ENCODE data around the gene NPIPB8. TPM values are rescaled to one million over a fixed set of nuclear protein-coding genes. Genes with fewer than 3 reads are reported as not detected.
"Not testable (repeated sequence)": the region's sequence is repeated elsewhere in the genome, so short reads cannot be mapped to it uniquely, and the experiment has no call there.

Gene NPIPB8
- total RNA-seq, 1 experiment from 2014 or later, result not detected

DNA sequence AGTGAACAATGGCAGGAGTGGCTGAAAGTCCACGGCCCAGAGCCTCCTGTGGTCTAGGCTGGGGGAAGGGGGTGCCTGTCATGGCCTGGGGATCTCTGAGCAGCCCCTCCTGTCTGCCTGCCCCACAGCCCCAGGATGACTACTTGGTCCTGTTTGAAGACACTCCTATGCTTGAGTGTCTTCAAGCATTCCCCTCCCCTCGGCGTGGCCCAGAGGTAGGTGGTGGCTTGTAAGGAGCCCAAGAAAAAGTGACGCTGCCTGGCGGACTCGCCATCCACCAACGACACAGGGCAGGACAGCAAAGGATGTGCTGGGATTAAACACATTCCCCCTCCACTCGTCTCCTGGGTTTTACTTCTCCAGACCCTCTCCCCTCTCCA, 33.7 kb upstream of the NPIPB8 start:
- in situ Hi-C loops (cut with HindIII; ENCODE audit: low sequenced_read_pairs), result no loop called here
- no peak for DNase-seq (ENCODE audit: low spot score)

DNA sequence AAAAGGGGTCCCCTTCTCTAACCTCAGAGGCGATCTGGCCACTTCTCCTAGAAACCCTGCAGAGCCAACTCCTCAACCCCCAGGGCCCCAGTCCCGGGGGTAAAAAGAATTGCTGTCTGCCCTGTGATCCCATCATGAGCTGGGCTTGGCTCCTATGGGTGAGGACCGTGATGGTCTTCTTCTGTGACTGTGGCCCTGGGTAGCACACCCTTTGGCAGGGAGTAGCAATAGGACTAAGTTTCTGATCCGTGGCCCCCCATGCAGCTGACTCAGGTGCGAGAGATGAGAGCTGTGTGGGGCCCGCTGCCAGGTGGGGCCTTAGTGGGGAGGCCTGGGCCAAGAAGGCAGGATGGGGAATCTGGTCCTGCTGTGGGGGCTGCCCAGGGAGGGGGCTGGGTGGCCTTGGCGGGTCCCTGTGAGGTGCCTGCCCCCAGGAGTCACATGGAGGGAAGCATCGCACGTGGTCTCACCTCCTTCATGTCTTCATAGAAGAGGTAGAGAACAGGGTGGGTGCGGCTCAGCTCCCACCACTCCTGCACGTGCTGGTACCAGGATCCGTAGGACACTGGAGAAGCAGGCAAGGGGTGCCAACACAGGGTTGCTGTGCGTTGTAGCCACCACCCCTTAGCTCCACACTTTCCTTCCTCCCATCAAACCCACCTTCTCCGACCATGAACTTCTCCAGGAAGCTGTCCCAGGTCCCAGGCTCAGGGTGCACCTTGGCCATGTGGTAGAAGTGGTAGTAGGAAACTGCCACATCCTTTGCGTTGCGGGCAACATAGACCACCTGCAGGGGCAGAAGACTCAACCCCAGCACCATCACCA, 31.4 kb upstream of the NPIPB8 start:
- no peak for DNase-seq (ENCODE audit: low spot score)
- in situ Hi-C loops (cut with HindIII; ENCODE audit: low sequenced_read_pairs), result no loop called here

DNA sequence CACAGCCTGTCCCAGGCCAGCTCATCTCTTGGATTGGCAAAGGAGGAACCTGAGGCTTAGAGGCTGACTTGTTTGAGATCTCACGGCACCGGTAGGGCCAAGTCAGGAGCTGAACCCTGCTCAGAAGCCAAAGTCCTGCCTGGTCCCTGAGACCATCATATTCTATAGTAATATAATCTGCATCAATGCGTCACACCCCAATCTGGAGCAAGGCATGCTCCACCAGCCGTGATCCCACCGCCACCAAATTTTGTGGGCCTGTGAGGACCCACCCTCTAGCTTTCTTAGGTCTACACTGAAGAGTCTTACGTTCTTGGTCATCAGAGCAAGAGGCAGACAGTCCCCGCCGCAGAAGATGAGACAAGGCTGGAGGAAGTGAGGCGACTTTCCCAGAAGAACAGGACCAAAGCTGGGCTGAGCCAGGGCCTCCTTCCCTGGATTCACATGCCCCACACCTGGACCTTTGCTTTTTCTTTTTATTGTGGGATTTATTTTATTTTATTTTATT, 30.7 kb upstream of the NPIPB8 start:
- in situ Hi-C loops (cut with HindIII; ENCODE audit: low sequenced_read_pairs), result no loop called here
- DNase-seq (ENCODE audit: low spot score), result no peak

DNA sequence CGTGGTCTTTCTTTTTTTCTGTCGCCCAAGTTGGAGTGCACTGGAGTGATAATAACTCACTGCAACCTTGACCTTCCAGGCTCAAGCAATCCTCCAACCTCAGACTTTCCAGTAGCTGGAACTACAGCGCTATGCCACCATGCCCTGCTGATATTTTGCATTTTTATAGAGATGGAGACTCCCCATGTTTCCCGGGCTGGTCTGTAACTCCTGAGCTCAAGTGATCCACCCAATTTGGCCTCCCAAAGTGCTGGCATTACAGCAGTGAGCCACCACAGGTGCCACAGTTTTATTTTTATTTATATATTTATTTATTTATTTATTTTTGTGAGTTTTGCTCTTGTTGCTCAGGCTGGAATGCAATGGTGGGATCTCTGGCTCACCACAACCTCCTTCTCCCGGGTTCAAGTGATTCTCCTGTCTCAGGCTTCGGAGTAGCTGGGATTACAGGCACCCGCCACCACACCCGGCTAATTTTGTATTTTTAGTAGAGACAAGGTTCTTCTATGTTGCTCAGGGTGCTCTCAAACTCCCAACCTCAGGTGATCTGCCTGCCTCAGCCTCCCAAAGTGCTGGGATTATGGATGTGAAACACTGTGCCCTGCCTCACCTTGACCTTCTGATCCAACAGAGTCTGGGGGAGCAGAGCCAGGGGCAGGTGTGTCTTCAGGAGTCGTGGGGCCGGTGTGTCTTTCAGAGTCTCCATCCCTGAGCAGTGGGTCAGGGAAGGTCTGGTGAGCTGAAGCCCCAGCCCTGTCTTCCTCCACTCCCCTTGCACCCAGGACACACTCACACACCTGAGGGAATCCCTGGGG, 30.0 kb upstream of the NPIPB8 start:
- DNase-seq (ENCODE audit: low spot score); in situ Hi-C loops (cut with HindIII; ENCODE audit: low sequenced_read_pairs): not testable (repeated sequence)

DNA sequence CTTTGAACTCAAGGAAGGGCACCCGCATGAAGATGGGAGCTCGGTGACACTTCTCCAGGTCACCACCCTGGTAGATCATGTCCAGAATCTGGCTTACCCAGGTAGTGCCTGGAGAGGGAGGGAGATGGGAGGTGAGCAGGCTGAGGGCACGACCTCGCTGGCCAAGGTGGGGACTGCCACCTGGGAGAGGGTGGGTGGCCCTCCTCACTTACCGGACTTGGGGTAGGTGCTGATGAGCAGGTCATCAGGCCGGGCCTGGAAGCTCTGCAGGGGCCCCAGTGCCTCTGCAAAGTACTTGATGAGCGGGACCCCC, 29.4 kb upstream of the NPIPB8 start:
- DNase-seq (ENCODE audit: low spot score); in situ Hi-C loops (cut with HindIII; ENCODE audit: low sequenced_read_pairs): not testable (repeated sequence)

DNA sequence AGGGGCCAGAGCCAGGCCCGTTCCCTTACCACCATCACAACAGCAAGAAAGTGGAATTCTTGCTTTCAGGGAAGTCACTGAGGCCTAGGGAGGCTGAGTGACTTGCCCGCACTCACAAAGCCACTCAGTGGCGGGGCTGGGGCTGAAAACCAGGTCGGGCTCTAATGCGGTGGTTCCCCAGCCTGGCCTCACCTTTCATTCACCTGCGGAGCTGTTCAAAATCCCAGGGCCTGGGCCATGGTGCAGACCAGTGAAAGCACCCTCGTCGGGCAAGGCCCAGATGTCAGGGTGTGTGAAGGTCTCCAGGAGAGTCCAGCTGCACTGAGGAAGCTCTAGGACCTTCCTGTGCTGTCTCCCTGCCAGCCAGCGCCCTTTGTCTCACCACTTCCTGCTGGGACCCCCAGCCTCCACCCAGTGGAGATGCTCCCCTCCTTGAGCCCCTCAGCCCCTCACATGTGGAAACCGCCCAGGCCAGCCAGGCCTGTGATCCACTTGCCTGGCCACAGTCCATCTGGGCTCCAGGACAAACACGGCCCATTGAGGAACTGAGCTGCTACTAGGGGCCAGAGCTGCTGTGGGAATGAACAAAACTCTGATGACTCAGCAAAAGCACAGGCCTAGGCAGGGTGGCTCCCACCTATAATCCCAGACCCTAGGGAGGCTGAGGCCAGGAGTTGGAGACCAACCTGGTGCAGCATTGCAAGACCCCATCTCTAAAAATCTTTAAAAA, 28.8 kb upstream of the NPIPB8 start:
- DNase-seq (ENCODE audit: low spot score); in situ Hi-C loops (cut with HindIII; ENCODE audit: low sequenced_read_pairs): not testable (repeated sequence)

DNA sequence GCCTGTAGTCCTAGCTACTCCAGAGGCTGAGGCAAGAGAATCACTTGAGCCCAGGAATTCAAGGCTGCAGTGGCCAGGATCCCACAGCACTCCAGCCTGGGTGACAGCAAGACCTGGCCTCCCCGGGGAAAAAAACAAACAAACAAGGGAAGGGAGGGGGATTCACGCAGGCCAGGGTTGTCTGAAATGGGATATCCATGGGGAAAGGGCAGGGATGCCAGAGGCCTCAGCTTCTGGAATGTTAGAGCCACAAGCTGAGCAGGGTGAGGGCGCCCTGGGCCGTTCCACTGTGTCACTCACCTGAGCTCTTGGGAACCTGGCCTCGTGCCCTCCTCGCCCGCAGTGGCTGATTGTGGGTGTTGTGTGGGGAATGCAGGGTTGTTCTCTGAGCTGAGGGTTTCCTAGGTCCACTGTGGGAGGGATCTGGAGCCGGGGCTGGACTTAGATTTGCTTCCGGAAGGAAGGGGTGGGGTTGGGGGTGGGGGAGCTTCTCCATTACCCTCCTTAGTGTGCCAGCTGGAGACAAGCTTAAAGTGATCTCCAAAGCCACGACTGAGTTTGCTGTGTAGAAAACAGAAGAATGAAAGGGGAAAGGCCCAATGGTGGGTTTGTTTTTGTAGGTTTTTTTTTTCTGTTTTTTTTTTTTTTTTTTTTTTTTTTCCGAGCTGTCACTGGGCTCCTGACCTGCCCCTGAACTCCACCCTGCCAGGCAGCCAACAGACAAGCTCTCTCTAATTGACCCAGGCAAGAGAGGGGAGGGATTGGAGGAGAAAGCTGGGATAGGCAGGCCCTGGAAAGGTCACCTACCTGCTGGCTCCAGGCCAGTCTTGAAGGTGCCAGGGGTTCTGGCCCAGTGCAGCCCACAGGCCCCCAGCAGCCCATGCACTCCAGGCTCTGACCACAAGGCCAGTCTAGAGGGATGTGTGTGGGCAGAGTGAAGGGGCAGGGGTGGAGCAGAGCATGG, 28.0 kb upstream of the NPIPB8 start, which contains the start of gene SULT1A1:
Gene SULT1A1, minus strand, starts transcription at position 414 of the 964 bp plus-strand sequence. CDS start 1,189 bp downstream, outside the sequence.
- in situ Hi-C loops (cut with HindIII; ENCODE audit: low sequenced_read_pairs), result no loop called here
- DNase-seq (ENCODE audit: low spot score), result no peak

DNA sequence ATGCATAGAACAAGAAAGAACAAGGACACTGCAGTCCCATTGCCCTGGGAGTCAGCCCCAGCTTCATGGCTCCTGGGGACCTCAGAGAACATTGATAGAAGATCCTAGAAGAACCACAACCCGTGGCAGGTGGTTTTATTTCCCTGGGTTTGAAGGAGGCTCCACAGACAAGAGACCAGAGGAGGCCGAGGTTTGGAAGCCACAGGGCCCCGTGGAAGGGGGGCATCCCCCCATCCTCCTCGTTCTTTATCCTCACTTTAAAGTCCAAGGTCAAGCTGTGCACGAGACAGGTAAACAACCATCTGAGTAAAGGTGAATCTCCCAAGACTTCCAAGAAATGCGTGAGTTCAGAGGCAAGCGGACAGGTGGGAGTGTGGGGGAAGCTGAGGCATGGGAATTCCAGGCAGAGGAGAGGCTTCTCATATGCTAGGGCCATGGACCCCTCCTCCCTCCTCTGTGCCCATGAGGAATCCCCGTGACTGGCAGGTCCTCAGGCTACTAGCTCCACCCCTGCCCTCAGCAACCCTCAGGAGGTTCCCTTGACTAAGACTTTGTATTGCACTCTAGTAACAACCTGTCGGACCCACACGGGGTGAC, 27.2 kb upstream of the NPIPB8 start:
- no peak for DNase-seq (ENCODE audit: low spot score)
- in situ Hi-C loops (cut with HindIII; ENCODE audit: low sequenced_read_pairs), result no loop called here

DNA sequence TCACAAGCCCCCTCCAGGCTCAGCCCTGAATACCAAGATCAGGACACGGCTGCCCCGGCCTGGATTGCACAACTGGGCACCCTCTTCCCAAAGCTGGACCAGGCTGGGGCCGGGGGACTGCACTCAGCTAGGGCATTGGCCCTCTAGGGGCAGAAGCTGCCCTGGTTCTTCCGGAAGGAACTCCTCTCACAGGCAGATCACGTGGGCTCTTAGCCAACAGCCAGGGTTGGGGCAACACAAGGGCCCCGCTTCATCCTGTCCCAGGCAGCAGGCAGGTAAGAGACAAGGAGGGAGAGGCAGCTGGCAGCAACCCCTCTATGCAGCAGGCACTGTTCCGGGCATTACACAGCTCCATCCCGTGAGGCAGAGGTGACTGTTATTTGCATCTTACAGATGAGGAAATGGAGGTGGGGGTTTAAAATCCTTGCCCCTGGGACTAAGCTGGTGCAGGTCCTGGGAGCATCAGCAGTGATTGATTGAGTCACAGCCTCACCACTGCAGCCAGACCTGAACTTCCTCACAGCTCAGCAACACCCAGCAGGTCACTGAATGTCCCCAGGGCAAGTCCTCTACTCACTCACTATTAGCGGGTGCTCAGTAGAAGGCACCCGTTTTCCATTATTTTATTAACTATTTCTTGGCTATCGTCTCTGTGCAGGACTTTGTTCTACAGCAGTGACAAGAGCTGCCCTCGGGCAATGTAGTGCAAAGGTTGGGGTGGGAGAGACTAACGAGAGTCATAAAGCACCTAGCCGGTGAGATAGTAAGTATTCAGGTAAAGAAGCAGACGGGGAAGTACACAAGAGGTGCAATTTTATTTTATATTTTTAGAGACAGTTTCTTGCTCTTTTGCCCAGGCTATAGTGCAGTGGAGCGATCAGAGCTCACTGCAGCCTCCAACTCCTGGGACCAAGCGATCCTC, 25.2 kb upstream of the NPIPB8 start:
- in situ Hi-C loops (cut with HindIII; ENCODE audit: low sequenced_read_pairs); DNase-seq (ENCODE audit: low spot score): not testable (repeated sequence)

DNA sequence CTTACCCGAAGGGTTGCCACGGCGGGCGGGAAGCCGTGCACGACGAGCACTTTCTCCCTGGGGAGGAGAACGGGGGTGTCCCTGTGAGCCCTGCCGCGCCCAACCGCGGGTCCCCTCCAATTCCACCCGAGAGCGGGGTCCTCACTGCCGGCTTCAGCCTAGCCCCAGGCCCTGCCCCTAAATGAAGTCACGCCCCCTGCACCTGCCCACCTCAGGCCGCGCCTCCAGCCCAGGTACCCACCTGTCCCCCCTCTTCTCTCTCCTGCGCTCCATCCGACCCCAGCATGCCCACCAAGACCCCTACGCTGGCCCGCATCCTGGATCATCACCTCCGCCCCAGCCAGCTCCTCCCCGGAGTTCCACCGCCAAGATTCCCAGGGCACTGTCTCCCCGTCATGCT, 24.0 kb upstream of the NPIPB8 start:
- in situ Hi-C loops (cut with HindIII; ENCODE audit: low sequenced_read_pairs), result not testable (repeated sequence)

DNA sequence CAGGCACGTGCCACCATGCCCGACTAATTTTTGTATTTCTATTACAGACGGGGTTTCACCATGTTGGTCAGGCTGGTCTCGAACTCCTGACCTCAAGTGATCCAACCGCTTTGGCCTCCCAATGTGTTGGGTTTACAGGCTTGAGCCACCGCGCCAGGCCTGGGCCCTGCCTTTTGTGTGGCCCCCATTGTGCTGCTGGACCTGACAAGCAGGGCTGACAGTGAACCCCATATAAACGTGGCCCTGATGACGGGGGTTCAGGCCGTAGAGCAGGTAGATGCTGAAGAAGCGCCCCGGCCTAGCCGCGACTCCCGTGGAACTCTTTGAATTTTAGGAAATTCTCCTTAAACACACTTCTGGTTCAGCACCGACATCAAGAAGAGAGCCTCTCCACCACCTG, 23.3 kb upstream of the NPIPB8 start:
- in situ Hi-C loops (cut with HindIII; ENCODE audit: low sequenced_read_pairs); DNase-seq (ENCODE audit: low spot score): not testable (repeated sequence)

More for the DNA sequence above, 24.0 kb upstream of the NPIPB8 start:
- not testable (repeated sequence) for DNase-seq (ENCODE audit: low spot score)

DNA sequence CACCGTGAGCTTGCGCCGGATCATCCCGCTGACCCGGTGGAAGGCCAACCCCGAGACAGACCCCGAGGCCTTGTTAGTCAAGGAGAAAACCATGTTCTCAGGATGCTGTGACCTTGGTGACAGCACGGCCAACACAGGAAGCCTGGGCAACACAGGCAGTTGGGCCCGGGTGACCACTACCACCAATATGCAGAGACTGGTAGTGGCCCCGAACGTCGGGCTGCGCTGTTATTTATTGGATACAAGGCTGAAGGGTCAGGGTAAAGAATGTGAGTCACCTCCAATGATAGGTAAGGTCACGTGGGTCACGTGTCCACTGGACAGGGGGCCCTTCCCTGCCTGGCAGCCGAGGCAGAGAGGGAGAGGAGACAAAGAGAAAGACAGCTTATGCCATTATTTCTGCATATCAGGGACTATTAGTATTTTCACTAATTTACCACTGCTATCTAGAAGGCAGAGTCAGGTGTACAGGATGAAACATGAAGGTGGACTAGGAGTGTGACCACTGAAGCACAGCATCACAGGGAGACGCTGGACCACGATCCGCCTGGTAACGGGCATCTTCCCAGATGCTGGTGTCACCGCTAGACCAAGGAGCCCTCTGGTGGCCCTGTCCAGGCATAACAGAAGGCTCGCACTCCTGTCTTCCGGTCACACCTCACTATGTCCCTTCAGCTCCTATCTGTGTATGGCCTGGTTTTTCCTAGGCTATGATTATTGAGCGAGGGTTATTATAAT, 22.2 kb upstream of the NPIPB8 start:
- in situ Hi-C loops (cut with HindIII; ENCODE audit: low sequenced_read_pairs), result not testable (repeated sequence)
- DNase-seq (ENCODE audit: low spot score), result peak; percentile 81

DNA sequence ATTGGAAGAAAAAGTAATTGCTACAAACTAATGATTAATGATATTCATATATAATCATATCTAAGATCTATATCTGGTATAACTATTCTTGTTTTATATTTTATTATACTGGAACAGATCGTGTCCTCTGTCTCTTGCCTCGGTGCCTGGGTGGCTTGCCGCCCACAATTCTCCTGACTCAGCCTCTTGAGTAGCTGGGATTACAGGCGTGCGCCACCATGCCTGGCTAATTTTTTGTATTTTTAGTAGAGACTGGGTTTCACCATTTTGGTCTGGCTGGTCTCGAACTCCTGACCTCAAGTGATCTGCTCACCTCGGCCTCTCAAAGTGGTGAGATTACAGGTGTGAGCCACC, 21.7 kb upstream of the NPIPB8 start:
- DNase-seq (ENCODE audit: low spot score); in situ Hi-C loops (cut with HindIII; ENCODE audit: low sequenced_read_pairs): not testable (repeated sequence)

DNA sequence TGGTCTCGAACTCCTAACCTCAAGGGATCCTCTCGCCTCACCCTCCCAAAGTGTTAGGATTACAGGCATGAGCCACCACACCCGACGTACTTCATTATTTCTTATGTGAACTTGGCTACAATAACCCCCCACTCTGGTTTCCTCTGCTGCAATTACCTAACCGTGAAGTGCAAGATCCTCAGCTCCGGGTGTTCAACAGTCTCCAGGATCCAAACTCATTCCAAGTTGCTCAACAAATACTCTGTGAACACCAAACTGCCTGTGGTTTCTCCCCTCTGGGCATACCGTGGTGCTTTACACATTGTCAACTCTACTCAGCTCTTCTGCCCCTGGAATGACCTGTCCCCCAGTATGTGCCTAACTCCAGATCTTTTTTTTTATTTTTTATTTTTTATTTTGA, 21.2 kb upstream of the NPIPB8 start:
- no peak for DNase-seq (ENCODE audit: low spot score)
- in situ Hi-C loops (cut with HindIII; ENCODE audit: low sequenced_read_pairs), result no loop called here

DNA sequence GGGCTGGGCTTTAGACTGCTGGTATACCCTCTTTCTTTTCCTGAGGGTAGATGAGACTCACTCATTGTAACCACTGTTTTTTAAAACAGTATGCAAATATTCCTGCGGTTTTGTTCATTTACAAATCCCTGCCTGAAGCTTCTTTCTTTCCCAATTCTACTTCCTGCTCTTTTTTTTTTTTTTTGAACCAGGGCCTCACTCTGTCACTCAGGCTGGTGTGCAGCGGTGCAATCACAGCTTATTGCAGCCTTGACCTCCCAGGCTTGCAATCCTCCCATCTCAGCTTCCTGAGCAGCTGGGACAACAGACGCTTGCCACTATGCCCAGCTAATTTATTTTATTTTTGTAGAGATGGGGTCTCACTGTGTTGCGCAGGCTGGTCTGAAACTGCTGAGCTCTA, 20.0 kb upstream of the NPIPB8 start:
- in situ Hi-C loops (cut with HindIII; ENCODE audit: low sequenced_read_pairs), result no loop called here
- DNase-seq (ENCODE audit: low spot score), result no peak

DNA sequence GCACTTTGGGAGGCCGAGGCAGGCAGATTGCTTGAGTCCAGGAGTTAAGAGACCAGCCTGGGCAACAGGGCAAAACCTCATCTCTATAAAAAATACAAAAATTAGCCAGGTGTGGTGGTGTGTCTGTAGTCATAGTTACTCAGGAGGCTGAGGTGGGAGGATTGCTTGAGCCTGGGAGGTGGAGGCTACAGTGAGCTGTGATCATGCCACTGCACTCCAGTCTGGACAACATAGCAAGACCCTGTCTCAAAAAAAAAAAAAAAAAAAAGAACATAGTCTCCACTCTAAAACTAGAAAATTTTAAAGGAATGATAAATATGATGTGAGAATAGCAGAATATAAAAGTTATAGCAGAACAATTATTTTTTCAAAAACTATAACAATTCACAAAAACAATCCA, 17.5 kb upstream of the NPIPB8 start:
- DNase-seq (ENCODE audit: low spot score); in situ Hi-C loops (cut with HindIII; ENCODE audit: low sequenced_read_pairs): not testable (repeated sequence)

Measured in G401 (cell line).